ENCODE measurements around the gene TMEM51.

TMEM51 gene

GRCh38 chr1:15220825-15221431 lies 67.4 kb downstream of the TMEM51 start:
- DNase-seq (ENCODE audit: low read depth) = no peak
- no peak overlapping the region for H3K4me3 ChIP-seq (ENCODE audit: low read length)
- TF ChIP-seq, protein P1, sequence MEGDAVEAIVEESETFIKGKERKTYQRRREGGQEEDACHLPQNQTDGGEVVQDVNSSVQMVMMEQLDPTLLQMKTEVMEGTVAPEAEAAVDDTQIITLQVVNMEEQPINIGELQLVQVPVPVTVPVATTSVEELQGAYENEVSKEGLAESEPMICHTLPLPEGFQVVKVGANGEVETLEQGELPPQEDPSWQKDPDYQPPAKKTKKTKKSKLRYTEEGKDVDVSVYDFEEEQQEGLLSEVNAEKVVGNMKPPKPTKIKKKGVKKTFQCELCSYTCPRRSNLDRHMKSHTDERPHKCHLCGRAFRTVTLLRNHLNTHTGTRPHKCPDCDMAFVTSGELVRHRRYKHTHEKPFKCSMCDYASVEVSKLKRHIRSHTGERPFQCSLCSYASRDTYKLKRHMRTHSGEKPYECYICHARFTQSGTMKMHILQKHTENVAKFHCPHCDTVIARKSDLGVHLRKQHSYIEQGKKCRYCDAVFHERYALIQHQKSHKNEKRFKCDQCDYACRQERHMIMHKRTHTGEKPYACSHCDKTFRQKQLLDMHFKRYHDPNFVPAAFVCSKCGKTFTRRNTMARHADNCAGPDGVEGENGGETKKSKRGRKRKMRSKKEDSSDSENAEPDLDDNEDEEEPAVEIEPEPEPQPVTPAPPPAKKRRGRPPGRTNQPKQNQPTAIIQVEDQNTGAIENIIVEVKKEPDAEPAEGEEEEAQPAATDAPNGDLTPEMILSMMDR (IDR thresholded peaks at IDR 0.05; ENCODE audit: insufficient read depth, low read depth, low read length, missing control alignments) = no peak

- no peak for DNase-seq (ENCODE audit: low read depth)
- TF ChIP-seq, protein P1 (IDR thresholded peaks at IDR 0.05; ENCODE audit: insufficient read depth, low read depth, low read length, missing control alignments) = no peak
- H3K4me3 ChIP-seq (ENCODE audit: low read length) = no peak overlapping the region
Measured at GRCh38 chr1:15222653-15223303, 69.2 kb downstream of the TMEM51 start.

- no peak for DNase-seq (ENCODE audit: low read depth)
- H3K4me3 ChIP-seq (ENCODE audit: low read length) = no peak overlapping the region
Measured at GRCh38 chr1:15224259-15224869, 70.8 kb downstream of the TMEM51 start.

GRCh38 chr1:15224974-15225373 lies 71.4 kb downstream of the TMEM51 start:
- no peak overlapping the region for H3K4me3 ChIP-seq (ENCODE audit: low read length)
- DNase-seq (ENCODE audit: low read depth) = no peak
- TF ChIP-seq, protein P1 (IDR thresholded peaks at IDR 0.05; ENCODE audit: insufficient read depth, low read depth, low read length, missing control alignments) = no peak

More at GRCh38 chr1:15224259-15224869, 70.8 kb downstream of the TMEM51 start:
- TF ChIP-seq, protein P1 (IDR thresholded peaks at IDR 0.05; ENCODE audit: insufficient read depth, low read depth, low read length, missing control alignments) = no peak

- H3K4me3 ChIP-seq (ENCODE audit: low read length) = no peak overlapping the region
- no peak for DNase-seq (ENCODE audit: low read depth)
- TF ChIP-seq, protein P1 (IDR thresholded peaks at IDR 0.05; ENCODE audit: insufficient read depth, low read depth, low read length, missing control alignments) = no peak
Measured at GRCh38 chr1:15225461-15225860, 71.9 kb downstream of the TMEM51 start.

DNA sequence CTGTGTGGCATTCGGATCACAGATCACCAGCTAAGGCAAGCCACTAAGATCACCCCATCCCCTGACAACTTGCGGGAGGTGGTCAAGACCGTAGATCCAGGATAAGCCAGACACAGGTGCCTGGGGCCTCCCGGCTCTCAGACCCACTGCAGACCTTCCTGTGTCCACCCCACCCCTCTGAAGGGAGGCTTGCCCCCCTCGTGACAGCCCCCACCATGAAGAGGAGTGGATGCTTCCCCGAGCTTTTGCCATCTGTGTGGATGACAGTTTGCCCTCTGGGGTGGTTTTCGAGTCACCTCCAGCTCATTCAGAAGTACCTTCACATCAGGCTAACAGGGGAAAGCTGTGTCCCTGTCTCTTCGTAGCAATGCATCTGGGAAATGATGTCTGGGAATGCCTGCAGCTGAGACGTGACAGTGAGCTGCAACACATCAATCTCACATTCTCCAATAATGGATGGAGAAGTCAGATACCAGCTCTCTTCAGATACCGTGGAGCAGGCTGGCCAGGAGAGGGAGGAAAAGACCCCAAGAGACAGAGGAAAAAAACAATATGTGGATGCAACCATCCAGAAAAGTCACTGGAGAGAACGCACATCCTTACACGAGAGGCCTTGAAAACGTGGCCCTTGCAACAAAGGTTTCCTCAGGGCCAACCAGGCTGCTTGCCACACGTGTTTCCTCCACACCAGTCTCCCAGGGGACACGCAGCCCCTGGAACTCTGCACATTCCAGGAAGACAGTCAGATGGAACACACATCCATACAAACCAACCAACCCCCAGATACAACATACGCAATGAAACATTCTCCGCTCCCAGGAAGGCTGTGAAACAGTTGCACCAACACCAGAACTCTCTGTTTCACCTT lies 73.1 kb downstream of the TMEM51 start:
- H3K4me3 ChIP-seq (ENCODE audit: low read length) = no peak overlapping the region
- TF ChIP-seq, protein P1 (IDR thresholded peaks at IDR 0.05; ENCODE audit: insufficient read depth, low read depth, low read length, missing control alignments) = no peak
- no peak for DNase-seq (ENCODE audit: low read depth)

All from epithelial cell of esophagus (primary cell).